NCI-H2029 (cell line): ENCODE measurements around the gene PRR7.

ENCODE experiments used
- DNase-seq: peaks from one replicate; lab custom pipeline; 2025; lab: John Stamatoyannopoulos, UW

Gene PRR7

GRCh38 chr5:177423671-177424070 lies 22.9 kb upstream of the PRR7 start:
- DNase-seq: no peak

DNA sequence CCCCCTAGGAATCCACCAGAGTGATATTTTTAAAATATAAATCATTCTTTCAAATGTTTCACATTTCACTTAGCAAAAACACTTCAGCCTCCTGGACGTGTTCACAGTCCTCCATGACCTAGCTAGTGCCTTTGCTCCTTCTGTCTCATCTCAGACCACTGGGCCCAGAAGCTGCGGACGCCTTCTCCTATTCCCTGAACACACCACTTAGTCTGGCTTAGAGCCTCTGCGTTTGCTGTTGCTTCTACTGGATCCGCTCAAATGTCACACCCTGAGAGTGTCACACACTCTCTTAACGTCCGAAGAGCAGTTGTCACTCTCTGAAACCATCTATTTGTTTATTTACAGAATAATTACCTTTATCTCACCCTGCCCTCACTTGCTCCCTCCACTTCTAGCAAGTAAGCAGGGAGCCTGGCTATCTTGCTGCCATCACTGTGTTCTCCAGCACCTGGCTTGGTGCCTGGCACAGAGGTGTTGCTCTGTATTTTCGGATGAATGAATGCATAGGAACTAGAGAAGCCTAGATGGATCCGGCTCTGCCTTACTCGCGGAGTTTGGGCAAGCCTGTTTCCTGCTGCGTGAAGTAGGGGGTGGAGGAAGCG lies 21.3 kb upstream of the PRR7 start:
- DNase-seq: peak; percentile 84

DNA sequence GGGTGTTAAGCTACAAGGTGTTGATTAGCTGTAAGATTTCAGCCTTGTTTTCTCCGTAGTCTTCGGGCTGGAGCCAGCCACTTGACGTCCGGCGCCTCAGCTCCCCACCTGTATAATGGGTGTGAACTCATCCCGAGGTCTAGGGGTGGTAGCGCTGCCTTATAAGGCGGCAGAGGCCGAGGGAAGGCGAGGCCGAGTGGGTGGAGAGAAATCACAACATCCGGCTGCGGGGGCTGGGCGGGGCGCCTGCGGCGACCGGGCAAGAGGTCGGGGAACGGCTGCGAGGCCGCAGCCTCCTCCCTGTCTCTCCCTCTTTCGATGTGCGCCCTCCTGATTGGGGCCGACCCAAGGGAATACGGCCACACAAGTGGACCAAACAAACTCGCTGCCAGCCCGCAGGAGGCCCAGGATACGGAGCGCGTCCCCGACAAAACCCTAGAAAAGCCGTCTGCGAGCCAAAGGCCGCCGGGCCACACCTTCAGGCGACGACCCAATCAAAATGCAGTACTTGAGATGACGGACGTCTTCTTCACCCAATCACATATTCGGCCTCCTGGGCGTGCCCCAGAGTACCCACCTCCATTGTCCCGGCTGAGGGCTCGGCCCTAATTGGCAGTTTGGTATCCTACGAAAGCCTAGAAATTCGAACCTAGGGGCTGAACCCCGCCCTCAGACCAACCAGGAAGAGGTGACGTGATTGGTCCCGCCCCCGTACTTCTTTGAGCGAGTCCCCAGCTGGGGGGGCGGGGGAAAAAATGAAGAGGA lies 20.6 kb upstream of the PRR7 start:
- DNase-seq: peak; percentile 100

DNA sequence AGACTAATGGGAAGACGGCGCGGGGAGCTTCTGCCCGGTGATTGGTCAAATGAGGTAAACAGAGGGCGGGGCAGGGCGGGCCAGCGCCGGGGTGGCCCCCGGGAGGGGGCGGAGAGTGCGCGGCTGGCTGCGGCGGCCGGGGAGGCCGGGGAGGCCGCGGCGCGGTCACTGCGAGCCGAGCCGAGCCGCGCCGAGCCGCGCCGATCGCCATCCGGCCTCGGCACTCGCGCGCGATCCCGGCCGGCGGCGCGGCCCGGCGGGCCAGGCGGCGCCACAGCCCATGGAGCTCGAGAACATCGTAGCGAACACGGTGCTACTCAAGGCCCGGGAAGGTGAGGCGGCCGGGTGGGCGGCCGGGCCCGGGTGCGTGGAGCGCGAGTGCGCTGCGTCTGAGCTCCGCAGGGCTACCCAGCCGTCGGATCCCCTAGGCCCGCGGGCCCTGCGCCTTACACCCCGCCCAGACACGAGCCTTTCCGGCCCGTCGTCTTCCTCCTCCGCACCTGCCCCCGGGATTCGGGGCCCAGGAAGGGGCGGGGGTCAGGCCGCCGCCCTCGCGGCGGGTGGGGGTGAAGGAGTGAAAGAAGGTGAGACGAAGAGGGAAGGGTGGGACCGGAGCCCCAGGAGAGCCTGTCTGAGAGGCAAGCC lies 19.9 kb upstream of the PRR7 start, which contains the start of gene GRK6:
Gene GRK6 (plus strand): TSS at position 111 of the 645 bp plus-strand sequence. CDS start 170 bp downstream, at position 281.
- no peak for DNase-seq

- no peak for DNase-seq
Measured at GRCh38 chr5:177427211-177427822, 19.3 kb upstream of the PRR7 start.

DNA sequence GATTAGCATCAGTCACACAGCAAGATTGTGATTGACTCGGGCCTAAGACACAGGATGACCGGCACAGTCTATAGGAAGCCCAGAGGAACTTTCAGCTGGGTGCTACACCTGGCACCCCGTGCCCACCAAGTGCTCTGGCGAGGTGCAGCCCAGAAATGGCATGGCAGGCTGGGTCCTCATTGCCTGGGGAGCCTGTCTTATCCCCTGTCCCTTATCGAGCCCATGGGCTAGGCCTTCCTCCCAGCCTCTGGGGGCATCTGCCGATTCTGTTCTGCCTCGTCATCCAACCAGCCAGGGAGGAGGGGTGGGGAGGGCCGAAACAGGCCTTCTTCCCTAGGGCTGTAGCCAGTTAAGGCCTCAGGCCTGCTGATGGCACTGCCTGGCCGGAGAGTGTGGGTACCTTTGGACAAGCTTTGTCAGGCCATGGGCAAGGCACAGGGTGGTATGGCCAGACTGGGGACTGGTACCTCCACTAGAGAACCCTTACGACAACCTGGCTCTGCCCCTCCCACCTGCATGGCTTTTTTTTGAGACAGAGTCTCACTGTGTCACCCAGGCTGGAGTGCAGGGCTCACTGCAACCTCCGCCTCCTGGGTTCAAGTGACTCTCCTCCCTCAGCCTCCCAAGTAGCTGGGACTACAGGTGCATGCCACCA lies 18.6 kb upstream of the PRR7 start:
- DNase-seq: no peak

DNA sequence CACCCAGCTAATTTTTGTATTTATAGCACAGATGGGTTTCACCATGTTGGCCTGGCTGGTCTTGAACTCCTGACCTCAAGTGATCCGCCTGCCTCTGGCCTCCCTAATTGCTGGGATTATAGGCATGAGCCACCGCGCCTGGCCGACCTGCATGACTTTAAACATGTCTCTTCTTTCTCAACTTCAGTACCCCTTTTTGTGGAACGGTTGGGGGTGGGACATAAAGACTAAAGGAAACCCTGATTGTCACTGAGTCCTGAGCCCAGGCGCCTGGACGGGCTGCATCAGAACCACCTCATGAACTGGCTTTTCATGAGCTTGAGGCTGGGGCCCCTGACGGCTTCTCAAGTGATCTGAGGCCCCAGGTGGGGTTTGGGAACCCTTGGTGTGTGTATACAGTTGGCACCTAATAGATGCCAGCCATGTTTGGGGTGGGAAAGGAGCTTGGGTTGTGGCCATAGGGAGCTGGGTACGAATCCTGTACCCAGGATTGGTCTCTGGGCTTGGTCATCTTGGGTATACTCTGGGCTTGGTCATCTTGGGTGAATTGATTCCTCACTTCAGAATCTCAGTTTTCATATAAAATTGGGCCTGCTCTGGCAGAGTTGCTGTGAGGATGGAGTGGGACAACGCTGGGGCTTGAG lies 17.9 kb upstream of the PRR7 start:
- no peak for DNase-seq

DNA sequence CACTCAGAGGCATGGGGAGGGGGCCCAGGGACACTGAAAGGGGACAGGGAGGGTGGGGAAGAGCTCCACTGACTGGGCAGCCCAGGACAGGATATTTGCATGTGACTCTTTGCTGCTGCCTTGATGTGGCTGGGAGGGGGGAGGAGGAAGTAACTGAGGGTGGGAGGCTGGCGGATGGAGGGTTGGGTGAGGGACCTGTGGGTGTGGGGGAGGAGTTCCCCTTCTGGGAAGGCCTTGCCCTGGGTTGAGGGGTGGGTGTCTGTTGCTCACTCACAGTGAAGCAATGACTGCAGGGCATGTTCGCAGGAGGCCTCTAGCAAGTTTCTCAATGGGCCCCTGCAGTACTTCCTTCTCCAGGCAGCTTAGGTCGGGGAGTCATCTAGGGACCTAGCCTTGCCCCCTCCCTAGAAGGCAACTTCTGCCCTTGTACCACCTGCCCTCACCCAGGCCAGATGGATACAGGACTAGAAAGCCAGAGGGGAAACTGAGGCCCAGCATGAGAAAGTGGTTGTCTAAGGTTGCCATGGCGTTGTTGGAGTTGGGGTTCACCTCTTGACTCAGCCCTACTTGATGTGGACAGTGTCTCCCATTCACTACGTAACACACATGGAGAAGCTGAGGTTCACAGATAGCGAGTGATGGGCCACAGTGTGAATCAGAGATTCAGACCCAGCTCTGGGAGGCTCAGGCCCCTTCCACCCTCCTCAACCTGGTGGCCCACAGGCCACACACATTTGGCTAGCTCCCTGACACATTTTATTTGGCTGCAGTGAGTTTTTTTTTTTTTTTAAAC lies 17.2 kb upstream of the PRR7 start:
- no peak for DNase-seq

DNA sequence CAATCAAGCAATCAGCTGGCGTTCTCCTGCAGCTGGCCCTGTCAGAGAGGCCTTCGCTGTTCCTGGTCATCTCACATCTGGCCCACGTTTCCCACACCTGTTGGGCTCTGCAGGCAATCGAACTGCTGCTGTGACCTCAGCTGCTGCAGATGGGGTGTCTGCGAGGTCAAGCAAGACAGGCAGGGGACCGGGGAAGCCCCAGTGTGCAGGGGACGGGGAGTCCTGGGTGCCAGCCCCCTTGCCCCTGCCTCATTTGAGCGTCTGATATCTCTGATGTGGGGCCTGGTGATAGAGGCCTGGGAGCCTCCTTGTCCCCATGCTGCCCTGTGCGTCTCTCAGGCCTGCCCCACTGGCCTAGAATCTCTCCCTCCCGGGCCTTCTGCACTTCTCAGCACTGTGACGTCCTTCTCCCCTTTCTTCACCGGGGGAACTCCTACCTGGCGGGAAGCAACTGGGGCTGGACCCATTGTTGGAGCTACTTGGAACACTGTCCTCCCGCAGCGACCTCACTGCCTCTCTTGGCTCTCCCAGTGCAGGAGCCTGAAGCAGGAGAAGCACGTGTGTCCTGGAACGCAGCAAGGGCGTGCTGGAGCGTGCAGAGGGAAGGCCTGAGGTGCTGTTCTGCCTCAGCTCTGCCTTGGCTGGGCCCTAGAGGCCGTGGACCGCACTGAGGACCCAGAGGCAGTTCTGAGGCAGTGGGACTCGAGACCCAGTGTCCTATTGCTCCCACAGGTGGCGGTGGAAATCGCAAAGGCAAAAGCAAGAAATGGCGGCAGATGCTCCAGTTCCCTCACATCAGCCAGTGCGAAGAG lies 16.3 kb upstream of the PRR7 start:
- no peak for DNase-seq

DNA sequence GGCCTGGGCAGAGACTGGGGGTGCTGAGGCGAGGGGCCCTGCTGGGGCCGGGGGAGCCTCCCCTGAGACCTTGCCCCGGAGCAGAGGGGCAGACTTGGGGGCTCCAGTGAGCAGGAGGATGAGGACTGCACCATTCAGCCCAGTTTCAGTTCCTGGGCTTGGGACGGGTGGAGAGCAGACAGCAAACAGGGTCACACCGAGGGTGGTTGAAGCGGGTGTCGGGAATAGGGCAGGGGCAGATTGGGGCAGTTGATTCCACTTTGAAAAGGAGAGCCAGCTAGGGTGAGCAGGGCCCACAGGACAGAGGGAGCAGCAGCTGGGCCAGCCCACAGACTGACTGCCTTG lies 15.7 kb upstream of the PRR7 start:
- DNase-seq: no peak

- DNase-seq: no peak
Measured at GRCh38 chr5:177431317-177432142, 15.1 kb upstream of the PRR7 start.

DNA sequence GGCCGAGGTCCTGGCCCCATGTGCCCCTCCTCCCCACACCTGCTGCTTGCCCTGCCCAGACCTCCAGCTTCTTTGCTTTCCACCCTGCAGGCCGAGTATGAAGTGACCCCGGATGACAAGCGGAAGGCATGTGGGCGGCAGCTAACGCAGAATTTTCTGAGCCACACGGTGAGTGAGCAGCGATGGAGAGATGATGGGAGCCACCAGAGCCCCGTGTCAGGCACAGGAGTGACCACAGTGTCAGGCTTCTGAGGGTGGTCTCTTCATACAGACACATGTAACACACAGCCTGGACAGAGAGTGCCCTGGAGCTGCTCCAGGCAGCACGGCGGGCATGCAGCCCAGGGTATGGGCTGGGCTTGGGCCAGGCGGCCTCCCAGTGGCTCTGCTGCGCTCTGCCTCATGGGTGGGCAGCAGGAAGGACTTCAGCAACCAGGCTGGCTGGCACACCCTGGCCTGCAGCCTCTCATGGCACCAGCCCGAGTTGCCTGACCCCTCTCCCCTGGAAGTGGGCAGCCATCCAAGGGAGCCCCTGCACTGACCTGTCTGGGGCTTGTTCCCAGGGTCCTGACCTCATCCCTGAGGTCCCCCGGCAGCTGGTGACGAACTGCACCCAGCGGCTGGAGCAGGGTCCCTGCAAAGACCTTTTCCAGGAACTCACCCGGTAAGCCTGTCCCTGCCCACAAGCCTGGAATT lies 14.3 kb upstream of the PRR7 start:
- DNase-seq: no peak

DNA sequence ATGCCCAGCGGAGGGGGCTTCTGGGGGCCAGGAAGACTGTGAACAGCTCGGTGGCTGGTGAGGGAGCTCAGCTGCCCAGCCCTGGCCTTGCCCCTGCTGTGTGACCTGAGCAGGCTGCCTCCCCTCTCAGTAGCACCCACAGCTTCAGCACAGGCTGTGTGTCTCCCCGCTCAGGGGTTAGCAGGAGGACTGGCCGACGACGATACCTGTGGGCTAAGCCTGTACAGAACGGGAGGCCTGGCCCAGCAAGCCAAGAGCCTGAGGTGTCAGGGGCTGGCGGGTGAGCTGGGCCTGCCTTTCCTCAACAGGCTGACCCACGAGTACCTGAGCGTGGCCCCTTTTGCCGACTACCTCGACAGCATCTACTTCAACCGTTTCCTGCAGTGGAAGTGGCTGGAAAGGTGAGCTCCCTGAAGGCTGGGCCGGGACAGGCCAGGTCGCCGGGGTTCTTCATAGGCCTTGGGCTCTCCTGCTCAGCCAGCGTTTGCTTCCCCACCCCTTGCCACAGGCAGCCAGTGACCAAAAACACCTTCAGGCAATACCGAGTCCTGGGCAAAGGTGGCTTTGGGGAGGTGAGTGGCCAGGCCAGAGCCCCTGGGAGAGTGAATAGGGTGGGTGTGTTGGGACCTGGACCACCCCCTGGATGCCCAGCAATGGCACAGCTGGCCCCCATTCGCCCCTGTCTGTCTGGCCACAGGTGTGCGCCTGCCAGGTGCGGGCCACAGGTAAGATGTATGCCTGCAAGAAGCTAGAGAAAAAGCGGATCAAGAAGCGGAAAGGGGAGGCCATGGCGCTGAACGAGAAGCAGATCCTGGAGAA lies 13.6 kb upstream of the PRR7 start:
- DNase-seq: no peak

GRCh38 chr5:177433658-177434217 lies 12.9 kb upstream of the PRR7 start:
- no peak for DNase-seq

DNA sequence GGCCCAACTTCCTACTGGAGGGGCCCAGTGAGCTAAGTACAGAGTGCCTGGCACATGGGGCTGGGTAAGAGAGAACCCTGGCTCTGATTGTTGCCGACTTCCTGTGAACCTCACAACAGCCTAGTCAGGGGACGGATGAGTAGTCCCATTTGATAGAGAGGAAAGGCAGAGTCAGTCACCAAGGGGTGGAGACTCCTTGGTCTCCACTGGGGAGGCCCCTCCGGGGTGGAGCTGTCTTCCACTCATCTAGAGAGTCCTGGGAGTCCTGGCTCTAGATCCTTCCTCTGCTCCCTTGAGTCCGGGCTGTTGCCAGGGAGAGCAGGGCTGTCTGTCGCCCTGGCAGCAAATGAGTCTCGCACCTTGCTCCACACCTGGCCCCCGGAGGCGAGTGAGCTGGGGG lies 12.2 kb upstream of the PRR7 start:
- no peak for DNase-seq

- no peak for DNase-seq
Measured at GRCh38 chr5:177434942-177435738, 11.5 kb upstream of the PRR7 start.
